Heart left ventricle (tissue), 16 donors: ENCODE data around the gene CAT. TPM values are rescaled to one million over a fixed set of nuclear protein-coding genes. Genes with fewer than 3 reads are reported as not detected.

Experiments used
- ATAC-seq, 4 donors: fragments of 200-7000 bp; cut with Tn5 transposase; one replicate each; pipeline ENCODE4 v1.9.1; 2020 to 2022; ENCODE audit warnings: moderate library complexity in 4 of 4, mild to moderate bottlenecking in 3 of 4, moderate number of reproducible peaks in 1 of 4
- DNase-seq, 5 donors: peaks; one replicate each; pipeline ENCODE4 v3.0.0-alpha.2; 2020
- H3K27ac ChIP-seq, 12 donors: fragments of 200-600 bp; sonication (generic) in 4 of 12; one replicate each; pipeline versions ENCODE4 v1.5.0 to v1.8.0; 2016 to 2022; ENCODE audit warnings: mild to moderate bottlenecking in 2 of 12
- H3K27me3 ChIP-seq, 9 donors: fragments of 200-600 bp; sonication (generic) in 2 of 9; one replicate each; pipeline versions ENCODE4 v1.5.1 to v1.8.0; 2016 to 2022; ENCODE audit warnings: mild to moderate bottlenecking in 3 of 9
- H3K36me3 ChIP-seq, 9 donors: fragments of 200-600 bp; sonication (generic) in 2 of 9; one replicate each; pipeline versions ENCODE4 v1.5.0 to v1.8.0; 2018 to 2022; ENCODE audit warnings: mild to moderate bottlenecking in 2 of 9
- H3K4me1 ChIP-seq, 12 donors: fragments of 200-600 bp; sonication (generic) in 4 of 12; one replicate each; pipeline versions ENCODE4 v1.5.0 to v1.8.0; 2016 to 2022; ENCODE audit warnings: mild to moderate bottlenecking in 3 of 12
- H3K4me3 ChIP-seq, 12 donors: fragments of 200-600 bp; sonication (generic) in 4 of 12; one replicate each; pipeline versions ENCODE4 v1.5.0 to v1.8.0; 2017 to 2022; ENCODE audit warnings: mild to moderate bottlenecking in 9 of 12, moderate library complexity in 4 of 12
- H3K9me3 ChIP-seq, 12 donors: fragments of 200-600 bp; sonication (generic) in 4 of 12; one replicate each; pipeline versions ENCODE4 v1.5.0 to v1.8.0; 2016 to 2022; ENCODE audit warnings: mild to moderate bottlenecking in 1 of 12
- POLR2A ChIP-seq, 2 donors: fragments of 450-650 bp; IDR thresholded peaks; one replicate each; pipeline ENCODE4 v1.6.1; 2017; ENCODE audit warnings: antibody characterized with exemption in 2 of 2, mild to moderate bottlenecking in 2 of 2, moderate library complexity in 2 of 2
- WGBS, 4 donors: extraction: QIAGEN DNeasy Blood & Tissue Kit in 2 of 4; methylation state at CpG; one replicate each; pipeline versions ENCODE4 v1.1.5 to v1.1.7; 2013 to 2018; 5-methylcytosine and 5-hydroxymethylcytosine counted together
- intact Hi-C, 10 donors: fragments of 100-400 bp; cut with DNase I; formaldehyde crosslinking; loops; one replicate each; pipeline versions ENCODE4 v1.11.1 to v1.14.2; 2022
- polyA plus RNA-seq, 2 donors: library from polyadenylated mRNA; stranded (reverse); fragments of 200-250 nt; gene quantifications; one replicate each; pipeline ENCODE4 v1.2.3, GENCODE V29; 2013
- total RNA-seq, 9 donors: library from RNA; depleted of rRNA in 2 of 9; stranded (reverse); fragments of >200 nt in 2 of 9; fragmentation: NEBNext Ultra II Directional in 3 of 9; extraction: Animal tissue kit (Norgen Biotek cat#: 25700) in 3 of 9; gene quantifications; one replicate each; pipeline versions ENCODE4 v1.1.0 to v1.2.4, GENCODE V29; 2016 to 2023
- TF ChIP-seq, protein P1 (sequence below), 12 donors: fragments of 200-600 bp; sonication (generic) in 4 of 12; IDR thresholded peaks; one replicate each; pipeline versions ENCODE4 v1.5.0 to v1.8.0; 2018 to 2022; ENCODE audit warnings: antibody characterized with exemption in 12 of 12, mild to moderate bottlenecking in 5 of 12
- donor health status: ischemic (EF 13 %, LVEDD 7.1; RV severe dilation, severe dysfunction).
- donor health status: healthy with polysubstance abuse.
- donor health status: DM: no; HTN: yes; CAD: no.
- donor health status: DM: no; HTN: no; CAD: no.
- donor health status: ischemic (EF 25% LVEDD 6.9; RV normal size, moderate dysfunction).
- donor health status: ischemic (EF 25% LVEDD 5.7; RV mildly dilated, moderate dysfunction).
- donor health status: healthy.
- donor health status: DM: yes; HTN: yes; CAD: no.
- donor health status: ischemic (EF 35%, LVEDD 5.7; RV mildly dilated, moderate dysfunction).
- donor health status: nonischemic (EF 11% LVEDD 7.7; RV severe dilation, severe dysfunction).
- donor health status: DM: yes; HTN: yes; CAD: no.
- donor health status: PGD.
- donor health status: ischemic (EF 29% LVEDD 5.4; RV normal size, mild dysfunction).
- donor health status: nonischemic (EF 23%, LVEDD 6.1; RV moderate dilation, normal function).

CAT gene
- total and polyA plus RNA-seq, 11 donors, result 49.9 to 183 (median 88.6) TPM

DNA sequence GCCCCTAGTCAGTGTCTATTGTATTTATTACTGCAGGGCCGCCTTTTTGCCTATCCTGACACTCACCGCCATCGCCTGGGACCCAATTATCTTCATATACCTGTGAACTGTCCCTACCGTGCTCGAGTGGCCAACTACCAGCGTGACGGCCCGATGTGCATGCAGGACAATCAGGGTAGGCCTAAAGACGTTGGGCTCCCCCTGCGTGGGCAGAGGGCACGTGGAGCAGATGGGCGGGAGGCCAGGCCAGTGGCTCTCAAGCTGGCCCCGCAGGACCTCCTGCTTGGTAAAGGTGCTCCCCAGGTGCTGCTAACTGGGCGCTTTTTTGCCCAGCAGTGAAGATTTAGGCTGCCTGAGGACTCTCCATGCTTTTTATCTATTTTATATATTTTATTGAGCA is 22.5 kb downstream of the CAT start:
- peaks cover 2 to 100% (median 99%) of the 10 kb centered on the region in 9 donors for H3K36me3 ChIP-seq
- H3K27ac ChIP-seq, result no peak overlapping the region
- ATAC-seq, result peak in 1 of 4 donors; percentile 18

DNA sequence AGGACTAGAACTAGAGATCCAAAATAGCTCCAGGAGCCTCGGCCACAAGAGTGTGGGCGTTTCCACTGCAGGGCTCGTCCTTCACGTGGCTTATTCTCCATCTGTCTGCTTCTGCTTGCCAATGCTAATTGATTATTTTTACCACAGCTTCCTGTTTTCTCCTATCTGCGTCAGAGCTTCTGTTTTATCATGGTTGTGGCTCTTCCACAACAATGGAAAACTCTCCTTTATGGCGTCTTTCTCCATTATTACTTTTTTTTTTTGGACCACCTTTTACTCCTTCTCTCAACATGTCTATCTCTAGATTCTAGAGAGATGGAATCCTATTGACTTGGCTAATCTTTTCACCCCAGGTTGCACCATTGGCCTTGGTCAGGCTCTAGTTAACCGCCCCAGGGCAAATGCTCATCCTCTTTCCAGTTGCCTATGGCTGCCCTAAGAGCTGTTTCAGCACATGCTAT is 25.9 kb downstream of the CAT start:
- Histone ChIP-seq H3K27ac (no peak overlapping the region), H3K4me3 (no peak overlapping the region), H3K36me3 (peaks cover 2 to 98% (median 96%) of the 10 kb centered on the region in 9 donors), H3K27me3 (no peaks in the 10 kb centered on the region), H3K9me3 (peaks cover 0 to 27% (median 11%) of the 10 kb centered on the region in 12 donors), H3K4me1 (no peaks in the 10 kb centered on the region)
- TF ChIP-seq, protein P1, sequence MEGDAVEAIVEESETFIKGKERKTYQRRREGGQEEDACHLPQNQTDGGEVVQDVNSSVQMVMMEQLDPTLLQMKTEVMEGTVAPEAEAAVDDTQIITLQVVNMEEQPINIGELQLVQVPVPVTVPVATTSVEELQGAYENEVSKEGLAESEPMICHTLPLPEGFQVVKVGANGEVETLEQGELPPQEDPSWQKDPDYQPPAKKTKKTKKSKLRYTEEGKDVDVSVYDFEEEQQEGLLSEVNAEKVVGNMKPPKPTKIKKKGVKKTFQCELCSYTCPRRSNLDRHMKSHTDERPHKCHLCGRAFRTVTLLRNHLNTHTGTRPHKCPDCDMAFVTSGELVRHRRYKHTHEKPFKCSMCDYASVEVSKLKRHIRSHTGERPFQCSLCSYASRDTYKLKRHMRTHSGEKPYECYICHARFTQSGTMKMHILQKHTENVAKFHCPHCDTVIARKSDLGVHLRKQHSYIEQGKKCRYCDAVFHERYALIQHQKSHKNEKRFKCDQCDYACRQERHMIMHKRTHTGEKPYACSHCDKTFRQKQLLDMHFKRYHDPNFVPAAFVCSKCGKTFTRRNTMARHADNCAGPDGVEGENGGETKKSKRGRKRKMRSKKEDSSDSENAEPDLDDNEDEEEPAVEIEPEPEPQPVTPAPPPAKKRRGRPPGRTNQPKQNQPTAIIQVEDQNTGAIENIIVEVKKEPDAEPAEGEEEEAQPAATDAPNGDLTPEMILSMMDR (IDR thresholded peaks at IDR 0.05), result no peak
- no peak for TF ChIP-seq POLR2A (IDR thresholded peaks at IDR 0.05)
- intact Hi-C loops, result loop anchor here in 1 of 10 donors (10.0 kb wide), 1 partner anchor 380 kb away; no protein-coding TSS in a partner anchor
- no peak for DNase-seq
- 56 to 81% (median 72%) methylated on average over 7 of the region's 7 CpGs for WGBS, 4 donors
- ATAC-seq, result peak in 1 of 4 donors; percentile 53

More for the DNA sequence above, 22.5 kb downstream of the CAT start:
- Histone ChIP-seq H3K9me3 (peaks cover 0 to 10% (median 2%) of the 10 kb centered on the region in 12 donors), H3K4me1 (no peaks in the 10 kb centered on the region), H3K4me3 (no peak overlapping the region), H3K27me3 (no peaks in the 10 kb centered on the region)
- WGBS, 4 donors, result 89 to 95% (median 93%) methylated on average over 12 to 14 of the region's 14 CpGs
- intact Hi-C loops, result loop anchor here in 1 of 10 donors (10.0 kb wide), 1 partner anchor 376 kb away; no protein-coding TSS in a partner anchor
- DNase-seq, result no peak
- TF ChIP-seq POLR2A (IDR thresholded peaks at IDR 0.05), result no peak
- TF ChIP-seq, protein P1 (IDR thresholded peaks at IDR 0.05), result no peak

DNA sequence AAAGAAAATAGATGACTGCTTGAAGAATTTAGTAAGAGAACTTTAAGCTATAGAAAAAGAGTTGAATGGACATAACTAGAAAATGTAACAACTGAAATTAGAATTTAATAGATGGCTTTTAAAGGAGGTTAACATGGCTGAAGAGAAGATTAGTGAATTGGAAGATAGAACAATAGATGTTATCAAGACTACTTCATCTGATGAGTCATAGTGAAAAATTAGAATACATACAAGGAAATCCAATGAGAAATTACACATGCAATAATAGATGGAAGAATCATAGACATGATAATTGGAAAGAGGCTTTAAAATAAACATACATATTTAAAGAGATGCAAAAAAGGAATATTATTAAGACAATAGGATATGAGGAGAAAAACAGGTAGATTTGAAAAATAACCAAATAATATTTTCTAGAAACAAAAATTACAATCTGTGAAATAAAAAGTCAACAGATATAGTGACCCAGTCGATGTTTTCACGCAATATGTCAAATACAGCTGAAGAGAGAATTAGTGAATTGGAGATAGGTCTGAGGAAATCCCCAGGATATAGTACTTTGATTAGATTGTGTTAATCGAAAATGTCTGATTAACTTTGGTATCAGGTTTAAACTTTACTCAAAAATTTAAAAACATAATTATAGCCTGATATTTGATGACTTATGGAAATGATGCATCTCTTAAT is 28.2 kb downstream of the CAT start:
- ATAC-seq, result no peak
- Histone ChIP-seq H3K4me1 (no peaks in the 10 kb centered on the region), H3K36me3 (peaks cover 2 to 98% (median 96%) of the 10 kb centered on the region in 9 donors), H3K27ac (no peak overlapping the region), H3K9me3 (peaks cover 0 to 27% (median 11%) of the 10 kb centered on the region in 12 donors), H3K27me3 (no peaks in the 10 kb centered on the region), H3K4me3 (no peak overlapping the region)
- no peak for DNase-seq
- WGBS, 4 donors, result 65 to 98% (median 97%) methylated on average over 3 of the region's 3 CpGs
- intact Hi-C loops, result loop anchor here in 1 of 10 donors (10.0 kb wide), 1 partner anchor 382 kb away; no protein-coding TSS in a partner anchor
- TF ChIP-seq POLR2A (IDR thresholded peaks at IDR 0.05), result no peak
- TF ChIP-seq, protein P1 (IDR thresholded peaks at IDR 0.05), result no peak

DNA sequence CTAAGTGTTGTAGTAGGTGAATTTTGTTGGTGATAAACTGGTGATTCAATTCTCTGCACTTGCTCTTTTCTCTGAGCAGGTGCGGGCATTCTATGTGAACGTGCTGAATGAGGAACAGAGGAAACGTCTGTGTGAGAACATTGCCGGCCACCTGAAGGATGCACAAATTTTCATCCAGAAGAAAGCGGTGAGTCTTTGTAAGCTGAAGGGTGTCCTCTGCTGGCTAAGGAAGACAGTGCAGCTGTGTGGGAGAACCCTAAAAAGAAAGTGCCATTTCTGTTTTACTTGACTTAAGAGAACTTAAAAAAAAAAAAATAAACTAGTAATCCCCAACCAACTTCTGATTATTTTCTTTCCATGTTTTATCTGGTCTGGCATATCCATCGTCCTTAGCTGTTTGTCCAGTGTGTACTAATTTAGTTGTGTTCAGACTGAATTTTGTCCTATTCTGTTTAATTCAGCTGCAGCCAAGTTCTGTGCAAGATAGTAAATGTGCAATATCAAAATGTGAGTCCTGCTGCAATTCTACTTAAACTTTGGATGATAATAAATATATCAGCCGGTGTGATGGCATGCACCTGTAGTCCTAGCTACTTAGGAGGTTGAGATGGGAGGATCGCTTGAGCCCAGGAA is 29.6 kb downstream of the CAT start:
- Histone ChIP-seq H3K36me3 (peaks cover 2 to 98% (median 93%) of the 10 kb centered on the region in 9 donors), H3K27me3 (no peaks in the 10 kb centered on the region), H3K9me3 (peaks cover 0 to 27% (median 11%) of the 10 kb centered on the region in 12 donors), H3K4me1 (no peaks in the 10 kb centered on the region), H3K4me3 (no peak overlapping the region), H3K27ac (no peak overlapping the region)
- no peak for TF ChIP-seq POLR2A (IDR thresholded peaks at IDR 0.05)
- TF ChIP-seq, protein P1 (IDR thresholded peaks at IDR 0.05), result peak; percentile 24 to 61 (median 42)
- ATAC-seq, result no peak
- intact Hi-C loops, result loop anchor here in 1 of 10 donors (10.0 kb wide), 1 partner anchor 384 kb away; no protein-coding TSS in a partner anchor
- no peak for DNase-seq
- 84 to 86% (median 85%) methylated on average over 8 of the region's 8 CpGs for WGBS, 4 donors
